ENCODE results near the gene PAX3.

The PAX3 gene

DNA sequence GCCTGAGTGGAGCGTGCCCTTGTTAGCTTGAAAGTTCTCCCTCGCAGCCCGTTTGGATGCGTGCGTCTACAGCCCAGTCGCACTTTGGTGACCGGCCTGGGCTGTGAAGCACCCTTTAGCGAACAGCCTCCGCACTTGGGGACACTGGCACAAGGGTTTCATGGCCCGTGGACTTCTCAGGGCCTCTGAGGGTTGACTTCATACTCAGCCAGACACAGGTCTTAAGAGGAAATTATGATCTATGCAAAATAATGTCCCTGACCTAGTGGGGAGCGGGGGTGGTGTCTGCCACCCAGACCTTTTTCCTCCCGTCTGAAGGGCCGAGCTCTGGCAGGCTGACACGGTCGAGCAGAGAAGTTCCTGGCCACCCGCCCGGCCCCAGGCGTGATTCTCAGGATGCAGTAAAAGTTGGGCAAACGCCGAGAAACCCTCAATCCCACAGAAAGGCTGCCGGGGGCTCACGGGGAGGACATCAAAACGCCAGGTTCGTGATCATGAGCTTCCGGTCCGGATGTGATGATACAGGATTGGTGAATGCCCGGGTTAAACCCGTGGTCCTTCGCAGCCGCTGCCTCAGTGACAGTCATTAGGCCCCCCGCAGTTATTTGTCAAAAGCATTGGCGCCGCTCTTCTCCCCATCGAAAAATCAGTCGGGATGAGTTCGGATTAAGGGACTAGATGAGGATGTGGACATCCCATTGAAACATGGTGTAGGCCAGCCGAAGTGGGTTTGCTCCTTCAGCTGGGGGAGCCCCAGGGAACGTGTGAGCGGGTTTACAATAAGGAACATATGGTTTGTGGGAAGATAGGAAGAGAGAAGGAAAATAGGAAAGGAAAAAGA, 3.6 kb upstream of the PAX3 start:
- in situ Hi-C loops (cut with MboI; ENCODE audit: low sequenced_read_pairs, unreplicated experiment), result no loop called here
- DNase-seq (ENCODE audit: low spot score), result no peak
- TF ChIP-seq, protein P1, sequence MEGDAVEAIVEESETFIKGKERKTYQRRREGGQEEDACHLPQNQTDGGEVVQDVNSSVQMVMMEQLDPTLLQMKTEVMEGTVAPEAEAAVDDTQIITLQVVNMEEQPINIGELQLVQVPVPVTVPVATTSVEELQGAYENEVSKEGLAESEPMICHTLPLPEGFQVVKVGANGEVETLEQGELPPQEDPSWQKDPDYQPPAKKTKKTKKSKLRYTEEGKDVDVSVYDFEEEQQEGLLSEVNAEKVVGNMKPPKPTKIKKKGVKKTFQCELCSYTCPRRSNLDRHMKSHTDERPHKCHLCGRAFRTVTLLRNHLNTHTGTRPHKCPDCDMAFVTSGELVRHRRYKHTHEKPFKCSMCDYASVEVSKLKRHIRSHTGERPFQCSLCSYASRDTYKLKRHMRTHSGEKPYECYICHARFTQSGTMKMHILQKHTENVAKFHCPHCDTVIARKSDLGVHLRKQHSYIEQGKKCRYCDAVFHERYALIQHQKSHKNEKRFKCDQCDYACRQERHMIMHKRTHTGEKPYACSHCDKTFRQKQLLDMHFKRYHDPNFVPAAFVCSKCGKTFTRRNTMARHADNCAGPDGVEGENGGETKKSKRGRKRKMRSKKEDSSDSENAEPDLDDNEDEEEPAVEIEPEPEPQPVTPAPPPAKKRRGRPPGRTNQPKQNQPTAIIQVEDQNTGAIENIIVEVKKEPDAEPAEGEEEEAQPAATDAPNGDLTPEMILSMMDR (IDR thresholded peaks at IDR 0.05; ENCODE audit: borderline replicate concordance, control extremely low read depth, extremely low read depth, insufficient read depth, missing control alignments), result no peak

DNA sequence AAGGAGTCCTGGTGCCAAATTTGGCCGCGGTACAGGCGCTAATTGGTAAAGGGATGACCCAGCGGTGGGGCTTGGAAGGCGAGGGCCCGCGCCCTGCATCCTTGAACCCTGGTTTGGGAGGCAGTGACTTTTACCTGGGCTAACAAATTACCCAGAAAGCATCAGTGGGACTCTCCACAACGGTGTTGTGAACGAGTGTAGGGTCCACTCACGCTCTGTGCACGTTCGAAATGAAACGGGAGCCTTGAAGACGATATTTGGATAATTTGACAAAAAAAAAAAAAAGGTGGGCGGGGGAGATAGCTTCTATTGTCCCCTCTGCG, 3.0 kb upstream of the PAX3 start:
- in situ Hi-C loops (cut with MboI; ENCODE audit: low sequenced_read_pairs, unreplicated experiment), result no loop called here
- DNase-seq (ENCODE audit: low spot score), result no peak
- TF ChIP-seq, protein P1 (IDR thresholded peaks at IDR 0.05; ENCODE audit: borderline replicate concordance, control extremely low read depth, extremely low read depth, insufficient read depth, missing control alignments), result no peak

DNA sequence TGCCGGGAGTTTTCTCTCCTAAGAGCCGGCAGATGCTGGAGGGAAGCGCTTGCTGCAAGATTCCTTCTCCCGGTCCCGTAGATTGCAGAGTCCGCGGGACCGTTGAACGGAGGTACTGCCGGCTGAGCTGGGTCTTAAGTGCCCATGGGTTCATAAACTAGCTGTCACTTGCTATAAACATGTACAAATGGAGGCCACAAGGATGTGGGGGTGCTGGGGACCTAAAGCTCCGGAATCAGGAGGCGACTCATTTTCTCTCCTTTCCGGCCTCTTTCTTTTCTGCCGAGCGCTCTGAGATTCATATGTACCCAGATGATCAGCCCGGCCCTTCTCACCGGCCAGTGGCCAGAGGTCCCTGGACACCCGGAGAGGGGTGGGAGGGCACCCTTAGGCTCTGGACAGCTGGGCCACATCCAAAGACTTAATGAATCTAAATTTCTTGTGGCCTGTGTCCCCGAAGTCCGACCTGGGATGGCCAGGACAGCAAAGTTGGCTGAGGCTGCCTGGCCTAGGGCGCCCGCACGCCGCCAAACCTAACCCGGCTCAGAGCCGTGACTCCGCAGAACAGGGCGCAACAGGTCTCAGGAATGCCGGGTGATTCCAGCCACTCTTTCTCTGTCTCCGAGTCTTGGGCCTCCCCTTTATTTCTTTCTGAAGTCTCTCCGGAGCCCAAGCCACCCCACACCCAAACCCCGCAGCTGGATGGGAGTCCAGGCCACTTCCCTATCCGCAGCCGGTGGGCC, 2.4 kb upstream of the PAX3 start:
- in situ Hi-C loops (cut with MboI; ENCODE audit: low sequenced_read_pairs, unreplicated experiment), result no loop called here
- DNase-seq (ENCODE audit: low spot score), result no peak
- TF ChIP-seq, protein P1 (IDR thresholded peaks at IDR 0.05; ENCODE audit: borderline replicate concordance, control extremely low read depth, extremely low read depth, insufficient read depth, missing control alignments), result no peak

DNA sequence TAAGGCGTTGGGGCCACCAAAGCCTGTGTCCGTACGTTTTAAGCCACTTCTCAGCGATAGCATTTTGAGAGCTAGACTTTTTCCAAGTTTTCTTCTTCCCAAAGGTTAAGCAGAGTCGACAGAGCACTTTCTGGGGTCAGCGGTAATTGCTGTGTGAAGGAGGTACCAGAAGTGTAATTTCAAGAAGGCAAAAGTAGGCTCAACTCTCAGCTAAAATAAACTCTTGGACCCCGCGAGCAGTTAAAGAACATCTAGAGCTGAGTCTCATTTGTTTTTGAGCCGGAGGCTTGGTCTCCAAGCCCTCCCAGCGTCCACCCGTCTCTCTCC, 1.9 kb upstream of the PAX3 start:
- in situ Hi-C loops (cut with MboI; ENCODE audit: low sequenced_read_pairs, unreplicated experiment), result no loop called here
- no peak for DNase-seq (ENCODE audit: low spot score)
- TF ChIP-seq, protein P1 (IDR thresholded peaks at IDR 0.05; ENCODE audit: borderline replicate concordance, control extremely low read depth, extremely low read depth, insufficient read depth, missing control alignments), result no peak

DNA sequence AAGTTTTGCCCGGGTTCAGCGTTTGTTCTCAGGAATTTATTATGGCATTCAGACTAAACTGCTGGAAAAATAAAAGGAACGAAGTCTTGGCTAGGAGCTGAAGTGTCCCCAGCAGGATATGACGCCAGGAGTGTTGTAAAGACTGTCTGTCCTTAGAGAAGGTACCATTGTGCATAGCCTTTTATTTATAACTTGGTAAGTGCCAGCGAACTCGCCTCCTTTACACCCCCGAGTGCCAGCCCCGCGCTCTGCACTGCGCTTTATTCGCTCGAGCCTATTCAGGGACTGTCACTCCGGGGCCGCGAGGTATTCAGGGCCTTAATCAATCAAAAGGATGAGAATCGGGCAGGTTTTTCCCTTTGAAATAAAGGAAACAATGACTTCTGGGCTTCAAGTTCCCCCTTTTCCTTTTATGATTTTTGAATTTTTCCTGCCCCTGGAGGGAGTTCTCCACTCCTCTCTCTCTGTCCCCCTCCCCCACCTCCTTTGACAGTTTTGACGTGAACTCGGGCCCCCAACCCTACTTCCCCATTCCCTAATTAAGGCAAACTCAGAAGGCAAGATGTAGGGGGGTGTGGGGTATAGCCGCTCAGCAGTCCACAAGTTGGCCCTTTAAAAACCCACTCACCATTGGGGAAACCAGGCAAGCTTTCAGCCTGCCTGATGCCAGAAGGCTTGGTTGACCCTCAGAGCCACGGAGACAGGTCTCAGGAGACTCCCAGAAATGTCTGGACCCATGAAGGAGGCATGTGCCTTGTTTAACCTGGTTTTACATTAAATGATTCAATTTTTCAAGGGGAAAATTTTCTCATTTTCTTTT, 1.3 kb upstream of the PAX3 start:
- in situ Hi-C loops (cut with MboI; ENCODE audit: low sequenced_read_pairs, unreplicated experiment), result no loop called here

DNA sequence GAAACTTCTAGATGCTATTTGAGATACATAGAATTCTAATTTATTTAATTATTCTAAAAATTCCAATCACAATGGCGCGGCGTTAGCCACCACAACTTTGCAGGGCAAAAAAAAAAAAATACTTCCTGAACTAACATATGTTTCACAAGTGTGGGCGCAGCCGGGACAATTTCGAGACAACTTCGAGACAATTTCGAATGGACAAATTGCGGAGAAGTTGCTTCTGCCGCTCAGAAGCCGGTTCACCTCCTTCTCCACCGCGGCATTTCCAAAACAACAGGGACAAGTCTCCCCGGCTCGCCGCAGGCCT, 842 bp downstream of the PAX3 start:
- no peak for DNase-seq (ENCODE audit: low spot score)
- TF ChIP-seq, protein P1 (IDR thresholded peaks at IDR 0.05; ENCODE audit: borderline replicate concordance, control extremely low read depth, extremely low read depth, insufficient read depth, missing control alignments), result no peak
- in situ Hi-C loops (cut with MboI; ENCODE audit: low sequenced_read_pairs, unreplicated experiment), result no loop called here

More for the DNA sequence above, 1.3 kb upstream of the PAX3 start:
- TF ChIP-seq, protein P1 (IDR thresholded peaks at IDR 0.05; ENCODE audit: borderline replicate concordance, control extremely low read depth, extremely low read depth, insufficient read depth, missing control alignments), result no peak
- no peak for DNase-seq (ENCODE audit: low spot score)

All from GM13976 (cell line).